BE2C (cell line): ENCODE measurements around the gene KLF18.

Experiments used
- DNase-seq: peaks from one replicate; pipeline ENCODE4 v3.0.0-alpha.2; 2020
- H3K27me3 ChIP-seq: fragments of 250-450 bp; sonication (Bioruptor Pico); 2 replicates; pipeline ENCODE4 v1.5.1; 2020; ENCODE audit warnings: mild to moderate bottlenecking
- H3K36me3 ChIP-seq: fragments of 250-450 bp; sonication (Bioruptor Pico); 2 replicates; pipeline ENCODE4 v1.5.1; 2020; ENCODE audit warnings: mild to moderate bottlenecking
- H3K4me1 ChIP-seq: fragments of 250-450 bp; sonication (Bioruptor Pico); 2 replicates; pipeline ENCODE4 v1.5.1; 2020
- H3K4me3 ChIP-seq: 2 replicates; pipeline ENCODE4 v1.5.1; 2011; ENCODE audit warnings: low read depth, low read length
- H3K9me3 ChIP-seq: fragments of 250-450 bp; sonication (Bioruptor Pico); 2 replicates; pipeline ENCODE4 v1.5.1; 2020
- TF ChIP-seq, protein P1 (sequence below): IDR thresholded peaks from 2 replicates; pipeline ENCODE4 v1.5.1; 2012; ENCODE audit warnings: mild to moderate bottlenecking, low read depth, low read length

The KLF18 gene

DNA sequence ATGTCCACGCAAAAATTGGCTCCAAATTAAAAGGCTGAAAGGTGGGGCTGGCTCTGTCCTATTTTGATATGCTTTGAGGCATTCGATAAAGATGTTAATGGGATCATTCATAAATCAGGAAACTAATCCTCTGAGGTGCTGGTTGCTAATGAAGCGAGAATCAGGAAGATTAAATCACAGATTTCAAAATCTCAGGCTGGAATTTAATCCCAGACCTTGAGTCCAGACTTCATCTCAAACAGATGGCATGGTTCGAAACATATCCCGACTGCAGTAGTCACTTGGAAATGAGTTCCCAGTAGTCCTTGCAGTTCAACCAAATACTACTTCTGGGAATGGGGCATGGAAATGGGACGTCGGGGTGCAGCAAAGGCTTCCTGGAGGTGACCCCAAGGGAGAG, 27.3 kb downstream of the KLF18 start:
- no peaks in the 10 kb centered on the region for H3K9me3 ChIP-seq
- H3K4me1 ChIP-seq = no peaks in the 10 kb centered on the region
- no peak for DNase-seq
- H3K4me3 ChIP-seq = no peak overlapping the region
- H3K36me3 ChIP-seq = no peaks in the 10 kb centered on the region
- H3K27me3 ChIP-seq = no peaks in the 10 kb centered on the region
- TF ChIP-seq, protein P1, sequence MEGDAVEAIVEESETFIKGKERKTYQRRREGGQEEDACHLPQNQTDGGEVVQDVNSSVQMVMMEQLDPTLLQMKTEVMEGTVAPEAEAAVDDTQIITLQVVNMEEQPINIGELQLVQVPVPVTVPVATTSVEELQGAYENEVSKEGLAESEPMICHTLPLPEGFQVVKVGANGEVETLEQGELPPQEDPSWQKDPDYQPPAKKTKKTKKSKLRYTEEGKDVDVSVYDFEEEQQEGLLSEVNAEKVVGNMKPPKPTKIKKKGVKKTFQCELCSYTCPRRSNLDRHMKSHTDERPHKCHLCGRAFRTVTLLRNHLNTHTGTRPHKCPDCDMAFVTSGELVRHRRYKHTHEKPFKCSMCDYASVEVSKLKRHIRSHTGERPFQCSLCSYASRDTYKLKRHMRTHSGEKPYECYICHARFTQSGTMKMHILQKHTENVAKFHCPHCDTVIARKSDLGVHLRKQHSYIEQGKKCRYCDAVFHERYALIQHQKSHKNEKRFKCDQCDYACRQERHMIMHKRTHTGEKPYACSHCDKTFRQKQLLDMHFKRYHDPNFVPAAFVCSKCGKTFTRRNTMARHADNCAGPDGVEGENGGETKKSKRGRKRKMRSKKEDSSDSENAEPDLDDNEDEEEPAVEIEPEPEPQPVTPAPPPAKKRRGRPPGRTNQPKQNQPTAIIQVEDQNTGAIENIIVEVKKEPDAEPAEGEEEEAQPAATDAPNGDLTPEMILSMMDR = no peak

- no peak for DNase-seq
- Histone ChIP-seq H3K4me3 (no peak overlapping the region), H3K36me3 (no peaks in the 10 kb centered on the region), H3K9me3 (no peaks in the 10 kb centered on the region), H3K4me1 (no peaks in the 10 kb centered on the region), H3K27me3 (no peaks in the 10 kb centered on the region)
- TF ChIP-seq, protein P1 = no peak
These were observed 28.3 kb downstream of the KLF18 start for GRCh38 chr1:44113095-44113609.

- H3K4me1 ChIP-seq = no peaks in the 10 kb centered on the region
- TF ChIP-seq, protein P1 = no peak
- H3K4me3 ChIP-seq = no peak overlapping the region
- H3K27me3 ChIP-seq = no peaks in the 10 kb centered on the region
- DNase-seq = no peak
- H3K36me3 ChIP-seq = no peaks in the 10 kb centered on the region
- no peaks in the 10 kb centered on the region for H3K9me3 ChIP-seq
These were observed 28.9 kb downstream of the KLF18 start for GRCh38 chr1:44112486-44112885.

GRCh38 chr1:44111861-44112260, 29.6 kb downstream of the KLF18 start:
- Histone ChIP-seq H3K4me3 (no peak overlapping the region), H3K27me3 (no peaks in the 10 kb centered on the region), H3K9me3 (no peaks in the 10 kb centered on the region), H3K36me3 (no peaks in the 10 kb centered on the region), H3K4me1 (no peaks in the 10 kb centered on the region)
- no peak for DNase-seq
- TF ChIP-seq, protein P1 = no peak

GRCh38 chr1:44110916-44111315, 30.5 kb downstream of the KLF18 start:
- Histone ChIP-seq H3K36me3 (no peaks in the 10 kb centered on the region), H3K9me3 (no peaks in the 10 kb centered on the region), H3K27me3 (no peaks in the 10 kb centered on the region), H3K4me1 (no peaks in the 10 kb centered on the region), H3K4me3 (no peak overlapping the region)
- TF ChIP-seq, protein P1 = no peak
- no peak for DNase-seq

GRCh38 chr1:44108971-44109370, 32.5 kb downstream of the KLF18 start:
- Histone ChIP-seq H3K4me1 (no peaks in the 10 kb centered on the region), H3K36me3 (no peaks in the 10 kb centered on the region)

More at GRCh38 chr1:44108971-44109370, 32.5 kb downstream of the KLF18 start:
- no peaks in the 10 kb centered on the region for H3K9me3 ChIP-seq
- no peak overlapping the region for H3K4me3 ChIP-seq
- H3K27me3 ChIP-seq = no peaks in the 10 kb centered on the region
- no peak for DNase-seq
- TF ChIP-seq, protein P1 = no peak
